GM12878 (cell line): Measurements from ENCODE around the gene ANKRD7. TPM values are rescaled to one million over a fixed set of nuclear protein-coding genes. Genes with fewer than 3 reads are reported as not detected.

Experiments used
- ATAC-seq: fragments of 200-7000 bp; cut with Tn5 transposase; 3 replicates; pipeline ENCODE4 v1.9.1; 2020; ENCODE audit warnings: mild to moderate bottlenecking, moderate library complexity
- BruUV-seq: library from RNA; stranded (reverse); fragments of 400-500 nt; replicated peaks from 2 replicates; lab custom pipeline; 2021; lab: Mats Ljungman, UMichigan
- CTCF ChIA-PET: fragments of 300-600 bp; sonication (Branson Sonifier 250); formaldehyde crosslinking; extraction: SDS; loops from one replicate; lab custom pipeline; 2021; ENCODE audit warnings: inconsistent platforms; lab: Yijun Ruan, JAX
- POLR2A ChIA-PET: fragments of 350-600 bp; formaldehyde crosslinking; extraction: SDS; loops from one replicate; lab custom pipeline; 2021; ENCODE audit warnings: inconsistent platforms; lab: Charles Lee
- RAD21 ChIA-PET: fragments of 300-600 bp; sonication (Branson Sonifier 250); formaldehyde crosslinking; loops from one replicate; lab custom pipeline; 2023; ENCODE audit warnings: antibody characterized with exemption; ENCODE audit not compliant: unreplicated experiment; lab: Charles Lee
- SMC1A ChIA-PET: fragments of 300-600 bp; sonication (Branson Sonifier 250); formaldehyde crosslinking; loops from one replicate; lab custom pipeline; 2023; ENCODE audit not compliant: unreplicated experiment, uncharacterized antibody; lab: Charles Lee
- DNase-seq: peaks from one replicate; pipeline ENCODE4 v3.0.0-alpha.2; 2011; ENCODE audit warnings: low read depth, low spot score
- FAIRE-seq: peaks from 3 replicates; lab custom pipeline; 2011; peaks lifted over from hg19 to GRCh38; lab: Jason Lieb, UNC
- H2AFZ ChIP-seq: 2 replicates; pipeline ENCODE4 v1.6.0; 2011; ENCODE audit warnings: low read depth, low read length, control low read depth; ENCODE audit not compliant: control insufficient read depth
- H3K27ac ChIP-seq: 2 replicates; pipeline ENCODE4 v1.5.1; 2011; ENCODE audit warnings: control low read depth; ENCODE audit not compliant: control insufficient read depth, insufficient read depth
- H3K27me3 ChIP-seq, 2 experiments: replicated peaks in 1 of 2; 2 replicates each; pipeline versions ENCODE4 v1.6.0 to v1.6.1; 2011; ENCODE audit warnings: low read length in 1 of 2; ENCODE audit not compliant: control insufficient read depth in 2 of 2, insufficient read depth in 2 of 2
- H3K36me3 ChIP-seq, 2 experiments: 2 replicates each; pipeline ENCODE4 v1.5.1; 2011; ENCODE audit warnings: low read length in 1 of 2; ENCODE audit not compliant: control insufficient read depth in 2 of 2, insufficient read depth in 2 of 2
- H3K4me1 ChIP-seq: 2 replicates; pipeline ENCODE4 v1.6.1; 2011; ENCODE audit warnings: mild to moderate bottlenecking, low read length, moderate library complexity, mixed read lengths; ENCODE audit not compliant: control insufficient read depth, insufficient read depth
- H3K4me2 ChIP-seq: 2 replicates; pipeline ENCODE4 v1.6.0; 2011; ENCODE audit warnings: control low read depth; ENCODE audit not compliant: control insufficient read depth, insufficient read depth
- H3K4me3 ChIP-seq: fragments of 200-600 bp; sonication (generic); 2 replicates; pipeline ENCODE4 v1.5.1; 2016
- H3K79me2 ChIP-seq: 2 replicates; pipeline ENCODE4 v1.6.0; 2011; ENCODE audit warnings: low read length; ENCODE audit not compliant: control insufficient read depth, insufficient read depth
- H3K9ac ChIP-seq: 2 replicates; pipeline ENCODE4 v1.8.0; 2011; ENCODE audit warnings: low read length, control low read depth, mixed read lengths; ENCODE audit not compliant: control insufficient read depth, insufficient read depth
- H3K9me3 ChIP-seq: replicated peaks from 3 replicates; pipeline ENCODE4 v1.5.1; 2011; ENCODE audit warnings: mild to moderate bottlenecking, low read length; ENCODE audit not compliant: control insufficient read depth, insufficient read depth
- H4K20me1 ChIP-seq: 2 replicates; pipeline ENCODE4 v1.6.0; 2011; ENCODE audit not compliant: control insufficient read depth, insufficient read depth
- ATF2 ChIP-seq: IDR thresholded peaks from 2 replicates; pipeline ENCODE4 v1.6.1; 2012; ENCODE audit warnings: low read length, inconsistent platforms
- BCL3 ChIP-seq: IDR thresholded peaks from 2 replicates; pipeline ENCODE4 v1.6.1; 2011; ENCODE audit warnings: borderline replicate concordance, low read depth, mild to moderate bottlenecking, moderate library complexity, low read length; ENCODE audit not compliant: insufficient read depth, poor library complexity, severe bottlenecking
- FOXK2 ChIP-seq: fragments of 450-650 bp; IDR thresholded peaks from 2 replicates; pipeline ENCODE4 v1.6.1; 2017; ENCODE audit warnings: mild to moderate bottlenecking, moderate library complexity
- NFIC ChIP-seq: IDR thresholded peaks from 2 replicates; pipeline ENCODE4 v1.6.1; 2012; ENCODE audit warnings: low read depth, mild to moderate bottlenecking, inconsistent platforms, low read length, moderate library complexity
- NR2C1 ChIP-seq: fragments of 450-650 bp; IDR thresholded peaks from 2 replicates; pipeline ENCODE4 v1.6.1; 2017; ENCODE audit warnings: antibody characterized with exemption, mild to moderate bottlenecking, moderate library complexity
- PAX8 ChIP-seq: fragments of 450-650 bp; IDR thresholded peaks from 2 replicates; pipeline ENCODE4 v1.6.1; 2017; ENCODE audit warnings: mild to moderate bottlenecking, moderate library complexity
- PBX3 ChIP-seq: IDR thresholded peaks from 2 replicates; pipeline ENCODE4 v1.6.1; 2011; ENCODE audit warnings: mild to moderate bottlenecking, low read depth, low read length, moderate library complexity; ENCODE audit not compliant: insufficient replicate concordance
- SMAD1 ChIP-seq: fragments of 450-650 bp; IDR thresholded peaks from 2 replicates; pipeline ENCODE4 v1.6.1; 2018; ENCODE audit warnings: mild to moderate bottlenecking, low read depth; ENCODE audit not compliant: partially characterized antibody
- SP1 ChIP-seq: IDR thresholded peaks from one replicate; pipeline ENCODE4 v1.6.1; 2011; ENCODE audit warnings: low read depth, low read length
- TCF12 ChIP-seq: IDR thresholded peaks from 2 replicates; pipeline ENCODE4 v1.6.1; 2011; ENCODE audit warnings: low read depth, mild to moderate bottlenecking, low read length
- WGBS: methylation state at CpG from one replicate; pipeline ENCODE4 v1.1.6; 2016; ENCODE audit warnings: low lambda C conversion rate; ENCODE audit not compliant: insufficient replicate concordance, insufficient coverage; ENCODE audit errors: missing lambda C conversion rate; 5-methylcytosine and 5-hydroxymethylcytosine counted together
- in situ Hi-C: fragments of 300-500 bp; cut with MboI; formaldehyde crosslinking; loops from 9 replicates; pipeline ENCODE4 v1.14.3; 2018; ENCODE audit warnings: mixed read lengths
- intact Hi-C: fragments of 100-400 bp; cut with micrococcal nuclease; formaldehyde crosslinking; loops from one replicate; pipeline ENCODE4 v1.14.2; 2022; ENCODE audit not compliant: unreplicated experiment
- polyA plus RNA-seq, 11 experiments: library from polyadenylated mRNA; depleted of rRNA in 4 of 11; unstranded in 6 of 11; stranded (reverse) in 5 of 11; fragments of >200 nt; fragmentation: Nextera tagmentation in 4 of 11; fragmentation: Illumina TruSeq in 1 of 11; extraction: Ambion mirVana in 4 of 11; extraction: Trizol in 1 of 11; gene quantifications; 1 replicate in 1 of 11; 2 replicates in 10 of 11; pipeline versions ENCODE4 v1.2.1 to v1.2.3, GENCODE V29; 2011 to 2016; ENCODE audit warnings: inconsistent platforms in 2 of 11, missing spikeins in 2 of 11, low read depth in 1 of 11
- total RNA-seq, 4 experiments: library from RNA; depleted of rRNA in 3 of 4; stranded (reverse); fragments of >200 nt in 3 of 4; fragmentation: Illumina TruSeq in 1 of 4; extraction: Trizol in 1 of 4; gene quantifications; 2 replicates each; pipeline versions ENCODE4 v1.2.1 to v1.2.3, GENCODE V29; 2013 to 2021

ANKRD7 gene
- total and polyA plus RNA-seq, 10 of the 15 experiments (the other 5 are each of a cell fraction or from before 2014, with no cell fraction given): 0.12 to 0.46 (median 0.31) TPM; not detected in 3

- Histone ChIP-seq H3K4me3 (no peak overlapping the region), H3K27ac (no peak overlapping the region), H3K27me3 (no peaks in the 10 kb centered on the region), H3K36me3 (no peaks in the 10 kb centered on the region), H3K79me2 (no peaks in the 10 kb centered on the region), H3K4me2 (no peak overlapping the region), H2AFZ (no peak overlapping the region), H3K9ac (no peak overlapping the region), H3K9me3 (no peaks in the 10 kb centered on the region), H3K4me1 (no peaks in the 10 kb centered on the region), H4K20me1 (no peaks in the 10 kb centered on the region)
- no peak for DNase-seq
- CTCF ChIA-PET: interaction anchor here (0.9 kb wide), 1 partner anchor 24 kb away, joined by 3 read pairs; no protein-coding TSS in a partner anchor
- intact Hi-C loops: no loop called here
- no TSS peak for BruUV-seq
- 46% methylated on average over 3 of the region's 3 CpGs for WGBS
- RAD21 ChIA-PET: no interaction called here
- in situ Hi-C loops: no loop called here
- SMC1A ChIA-PET: interaction anchor here (1.8 kb wide), 1 partner anchor 11 kb away, joined by 5 read pairs; no protein-coding TSS in a partner anchor
- no peak for ATAC-seq
- TF ChIP-seq PBX3 (no peak), SP1 (no peak), TCF12 (no peak), SMAD1 (no peak), PAX8 (no peak), FOXK2 (no peak), ATF2 (no peak), NR2C1 (no peak), NFIC (no peak), BCL3 (no peak)
- POLR2A ChIA-PET: no interaction called here
- FAIRE-seq: no peak
These were observed 3.9 kb upstream of the ANKRD7 start for GRCh38 chr7:118220583-118220982.
